ENCODE data around the gene JPT1. TPM values are rescaled to one million over a fixed set of nuclear protein-coding genes. Genes with fewer than 3 reads are reported as not detected.
A peak's percentile ranks its signal among the peaks of the same experiment; 100 is the strongest.
"Not testable (repeated sequence)": the region's sequence is repeated elsewhere in the genome, so short reads cannot be mapped to it uniquely, and the experiment has no call there.

The JPT1 gene
- total and polyA plus RNA-seq, 2 experiments from 2014 or later = 278 to 903 TPM

DNA sequence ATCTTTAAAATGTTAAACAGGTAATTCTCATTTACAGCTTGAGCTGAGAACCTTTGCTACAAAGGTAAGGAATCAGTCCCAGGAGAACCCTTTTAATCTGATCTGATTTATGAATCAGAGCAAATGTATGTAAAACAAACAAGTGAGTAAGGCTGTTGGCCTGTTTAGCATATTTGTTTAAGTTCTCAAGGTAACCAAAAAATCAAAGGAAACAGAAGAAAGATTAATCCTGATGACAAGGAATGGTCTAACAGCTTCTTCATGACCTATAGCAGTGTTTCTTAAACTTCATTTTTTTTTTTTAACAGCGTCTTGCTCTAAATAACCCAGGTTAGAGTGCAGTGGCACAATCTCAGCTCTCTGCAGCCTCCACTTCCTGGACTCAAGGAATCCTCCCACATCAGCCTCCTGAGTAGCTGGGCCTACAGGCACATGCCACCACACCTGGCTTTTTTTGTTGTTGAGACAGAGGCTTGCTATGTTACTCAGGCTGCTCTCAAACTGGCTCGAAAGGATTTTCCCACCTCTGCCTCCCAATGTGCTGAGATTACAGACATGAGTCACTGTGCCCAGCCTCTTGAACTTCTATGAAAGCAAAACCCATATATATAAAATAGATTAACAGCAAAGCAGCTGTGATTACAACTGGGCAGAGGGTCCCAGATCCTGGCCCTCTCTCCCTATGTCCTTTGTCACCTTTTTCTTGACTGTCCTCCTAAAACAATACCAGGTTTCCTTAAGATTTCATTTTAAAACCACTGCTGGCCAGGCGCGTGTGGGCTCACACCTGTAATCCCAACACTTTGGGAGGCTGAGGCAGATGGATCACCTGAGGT is 5.1 kb upstream of the JPT1 start:
- Histone ChIP-seq H3K4me2 (no peak overlapping the region), H3K36me3 (ENCODE audit: insufficient read depth) (no peaks in the 10 kb centered on the region; the same call in 1 of the 2 replicates), H4K20me1 (replicated peaks; ENCODE audit: insufficient read depth) (peaks cover 7% of the 10 kb centered on the region; the same call in 1 of the 2 replicates), H3K79me2 (replicated peaks; ENCODE audit: insufficient read depth) (no peaks in the 10 kb centered on the region), H3K27me3 (ENCODE audit: insufficient read depth) (no peaks in the 10 kb centered on the region), H2AFZ (no peak overlapping the region), H3F3A (replicated peaks; ENCODE audit: low read depth) (peaks cover 29% of the 10 kb centered on the region), H3K9me2 (ENCODE audit: insufficient read depth) (no peaks in the 10 kb centered on the region), H3K27ac (ENCODE audit: low read depth) (0 out of 2 replicates have a peak overlapping the region, but pooled peaks have one; percentile 72), H3K4me1 (ENCODE audit: insufficient read depth) (peaks cover 12% of the 10 kb centered on the region), H3K4me3 (no peak overlapping the region)
- Mint-ChIP-seq H3K4me3 (no peak overlapping the region), H3K36me3 (ENCODE audit: low read depth) (peaks cover 11% of the 10 kb centered on the region; the same call in 2 of the 3 replicates), H3K27ac (no peak overlapping the region), H3K27me3 (ENCODE audit: insufficient read depth, low read depth, poor library complexity) (peaks cover 11% of the 10 kb centered on the region), H3K4me1 (peaks cover 16% of the 10 kb centered on the region), H3K9me3 (no peaks in the 10 kb centered on the region)
- TF ChIP-seq CREB1 (CRISPR knock-in tag; IDR thresholded peaks at IDR 0.05; ENCODE audit: low read depth) = no peak
- no peak for TF ChIP-seq POLR2AphosphoS5 (IDR thresholded peaks at IDR 0.05; ENCODE audit: low read depth)
- ATAC-seq (no peak), DNase-seq (ENCODE audit: low spot score) (no peak)

DNA sequence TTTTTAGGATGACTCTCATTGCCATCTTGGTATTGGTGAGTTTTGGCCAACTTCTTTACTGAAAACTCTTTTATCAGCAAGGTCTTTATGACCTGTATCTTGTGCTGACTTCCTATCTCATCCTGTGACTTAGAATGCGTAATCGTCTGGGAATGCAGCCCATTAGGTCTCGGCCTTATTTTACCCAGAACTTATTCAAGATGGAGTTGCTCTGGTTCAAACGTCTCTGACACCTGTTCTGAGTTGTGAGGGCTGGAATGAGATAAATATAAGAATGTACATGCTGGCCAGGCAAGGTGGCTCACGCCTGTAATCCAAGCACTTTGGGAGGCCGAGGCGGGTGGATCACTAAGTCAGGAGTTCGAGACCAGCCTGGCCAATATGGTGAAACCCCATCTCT is 4.2 kb upstream of the JPT1 start:
- not testable (repeated sequence) for H4K20me1 ChIP-seq (replicated peaks; ENCODE audit: insufficient read depth); H3K27ac ChIP-seq (ENCODE audit: low read depth); H3K36me3 Mint-ChIP-seq (ENCODE audit: low read depth); ATAC-seq; H2AFZ ChIP-seq; DNase-seq (ENCODE audit: low spot score); H3K27ac Mint-ChIP-seq; H3K4me3 Mint-ChIP-seq; H3K4me2 ChIP-seq; H3K27me3 ChIP-seq (ENCODE audit: insufficient read depth); H3K79me2 ChIP-seq (replicated peaks; ENCODE audit: insufficient read depth); H3K9me3 Mint-ChIP-seq; H3K36me3 ChIP-seq (ENCODE audit: insufficient read depth); H3K4me3 ChIP-seq; H3K9me2 ChIP-seq (ENCODE audit: insufficient read depth)
- peaks cover 14% of the 10 kb centered on the region for H3K27me3 Mint-ChIP-seq (ENCODE audit: insufficient read depth, low read depth, poor library complexity)
- peaks cover 23% of the 10 kb centered on the region for H3F3A ChIP-seq (replicated peaks; ENCODE audit: low read depth)
- peaks cover 16% of the 10 kb centered on the region for H3K4me1 Mint-ChIP-seq
- H3K4me1 ChIP-seq (ENCODE audit: insufficient read depth) = peaks cover 12% of the 10 kb centered on the region

DNA sequence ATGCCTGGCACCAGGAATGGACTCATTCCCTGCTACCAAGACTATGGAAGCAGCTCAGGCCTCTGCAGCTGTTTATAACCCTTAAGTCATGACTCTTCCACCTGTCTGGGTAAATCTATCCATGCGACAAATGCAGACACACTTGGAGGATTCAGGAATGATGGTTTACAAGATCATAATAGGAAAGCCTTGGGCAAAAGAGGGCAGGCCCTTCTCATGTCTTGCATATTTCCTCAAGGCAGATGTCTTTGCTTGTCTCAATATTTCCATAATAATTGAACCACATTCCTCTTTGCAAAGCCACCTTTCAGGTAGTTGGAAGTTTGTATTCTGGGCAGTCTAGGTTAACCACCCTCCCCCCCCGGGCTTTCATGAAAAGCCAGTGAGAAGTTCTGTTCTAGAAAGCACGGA is 884 bp upstream of the JPT1 start:
- H3K4me2 ChIP-seq = peak overlapping the region; percentile 68
- peaks cover 40% of the 10 kb centered on the region for H3K79me2 ChIP-seq (replicated peaks; ENCODE audit: insufficient read depth)
- Mint-ChIP-seq H3K27me3 (ENCODE audit: insufficient read depth, low read depth, poor library complexity) (peaks cover 15% of the 10 kb centered on the region), H3K4me3 (peak overlapping the region; percentile 87), H3K4me1 (peaks cover 28% of the 10 kb centered on the region), H3K27ac (peak overlapping the region; percentile 58), H3K9me3 (peaks cover 2% of the 10 kb centered on the region; the same call in 1 of the 3 replicates), H3K36me3 (ENCODE audit: low read depth) (peaks cover 25% of the 10 kb centered on the region)
- peaks cover 23% of the 10 kb centered on the region for H4K20me1 ChIP-seq (replicated peaks; ENCODE audit: insufficient read depth)
- peaks cover 27% of the 10 kb centered on the region for H3K4me1 ChIP-seq (ENCODE audit: insufficient read depth)
- TF ChIP-seq CREB1 (CRISPR knock-in tag; IDR thresholded peaks at IDR 0.05; ENCODE audit: low read depth) (0 out of 2 replicates have a peak, but pooled peaks have one; percentile 17), JUNB (IDR thresholded peaks at IDR 0.05; ENCODE audit: unreplicated experiment) (no peak)
- peaks cover 23% of the 10 kb centered on the region for H3F3A ChIP-seq (replicated peaks; ENCODE audit: low read depth)
- H3K9me2 ChIP-seq (ENCODE audit: insufficient read depth) = no peaks in the 10 kb centered on the region
- no peak overlapping the region for H2AFZ ChIP-seq
- H3K36me3 ChIP-seq (ENCODE audit: insufficient read depth) = no peaks in the 10 kb centered on the region; the same call in 1 of the 2 replicates
- H3K27ac ChIP-seq (ENCODE audit: low read depth) = peak overlapping the region; percentile 83; the same call in 1 of the 2 replicates
- DNase-seq (ENCODE audit: low spot score) (peak; percentile 76), ATAC-seq (peak; percentile 3)
- no peaks in the 10 kb centered on the region for H3K27me3 ChIP-seq (ENCODE audit: insufficient read depth)
- peak overlapping the region; percentile 43 for H3K4me3 ChIP-seq
